ENCODE results near the gene SNRNP40.

- TF ChIP-seq BCLAF1 (IDR thresholded peaks at IDR 0.05) (no peak), ZBTB4 (CRISPR knock-in tag; IDR thresholded peaks at IDR 0.05) (no peak), JUND (IDR thresholded peaks at IDR 0.05; ENCODE audit: low read depth, low read length) (no peak), NFYB (IDR thresholded peaks at IDR 0.05; ENCODE audit: insufficient read depth, low read depth, low read length) (no peak), SIX5 (IDR thresholded peaks at IDR 0.05; ENCODE audit: low read depth, low read length, severe bottlenecking) (no peak), ETV6 (conservative IDR thresholded peaks at IDR 0.05 in 1 of 2, IDR thresholded peaks at IDR 0.05 in 1 of 2; ENCODE audit: borderline replicate concordance in 1 of 2, low read depth in 1 of 2) (no peak), HDAC2 (IDR thresholded peaks at IDR 0.05) (no peak), ATF3 (IDR thresholded peaks at IDR 0.05; ENCODE audit: borderline replicate concordance, extremely low read depth, low read depth, low read length) (no peak), CBX3 (IDR thresholded peaks at IDR 0.05; ENCODE audit: borderline replicate concordance, low read depth) (no peak), RFX5 (IDR thresholded peaks at IDR 0.05; ENCODE audit: low read depth, low read length) (no peak), CEBPB (IDR thresholded peaks at IDR 0.05; ENCODE audit: borderline replicate concordance in 1 of 2, low read depth in 2 of 2, low read length in 2 of 2) (no peak)
- TF ChIP-seq, protein P1, sequence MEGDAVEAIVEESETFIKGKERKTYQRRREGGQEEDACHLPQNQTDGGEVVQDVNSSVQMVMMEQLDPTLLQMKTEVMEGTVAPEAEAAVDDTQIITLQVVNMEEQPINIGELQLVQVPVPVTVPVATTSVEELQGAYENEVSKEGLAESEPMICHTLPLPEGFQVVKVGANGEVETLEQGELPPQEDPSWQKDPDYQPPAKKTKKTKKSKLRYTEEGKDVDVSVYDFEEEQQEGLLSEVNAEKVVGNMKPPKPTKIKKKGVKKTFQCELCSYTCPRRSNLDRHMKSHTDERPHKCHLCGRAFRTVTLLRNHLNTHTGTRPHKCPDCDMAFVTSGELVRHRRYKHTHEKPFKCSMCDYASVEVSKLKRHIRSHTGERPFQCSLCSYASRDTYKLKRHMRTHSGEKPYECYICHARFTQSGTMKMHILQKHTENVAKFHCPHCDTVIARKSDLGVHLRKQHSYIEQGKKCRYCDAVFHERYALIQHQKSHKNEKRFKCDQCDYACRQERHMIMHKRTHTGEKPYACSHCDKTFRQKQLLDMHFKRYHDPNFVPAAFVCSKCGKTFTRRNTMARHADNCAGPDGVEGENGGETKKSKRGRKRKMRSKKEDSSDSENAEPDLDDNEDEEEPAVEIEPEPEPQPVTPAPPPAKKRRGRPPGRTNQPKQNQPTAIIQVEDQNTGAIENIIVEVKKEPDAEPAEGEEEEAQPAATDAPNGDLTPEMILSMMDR (IDR thresholded peaks at IDR 0.05 in 2 of 3, conservative IDR thresholded peaks at IDR 0.05 in 1 of 3; ENCODE audit: control insufficient read depth in 2 of 3, extremely low read depth in 1 of 3, insufficient read depth in 1 of 3, low read depth in 3 of 3, low read length in 3 of 3) = no peak
Measured at GRCh38 chr1:31273619-31274018, 23.0 kb downstream of the SNRNP40 start.

All from GM12878 (cell line).